GM12874 (cell line): ENCODE results near the gene NASP.

Source experiments
- TF ChIP-seq, protein P1 (sequence below): IDR thresholded peaks from 2 replicates; pipeline ENCODE4 v1.5.1; 2011; ENCODE audit warnings: low read depth, mild to moderate bottlenecking, control low read depth, low read length, moderate library complexity; ENCODE audit not compliant: insufficient read depth

NASP gene

GRCh38 chr1:45622524-45623394 lies 38.9 kb downstream of the NASP start:
- TF ChIP-seq, protein P1, sequence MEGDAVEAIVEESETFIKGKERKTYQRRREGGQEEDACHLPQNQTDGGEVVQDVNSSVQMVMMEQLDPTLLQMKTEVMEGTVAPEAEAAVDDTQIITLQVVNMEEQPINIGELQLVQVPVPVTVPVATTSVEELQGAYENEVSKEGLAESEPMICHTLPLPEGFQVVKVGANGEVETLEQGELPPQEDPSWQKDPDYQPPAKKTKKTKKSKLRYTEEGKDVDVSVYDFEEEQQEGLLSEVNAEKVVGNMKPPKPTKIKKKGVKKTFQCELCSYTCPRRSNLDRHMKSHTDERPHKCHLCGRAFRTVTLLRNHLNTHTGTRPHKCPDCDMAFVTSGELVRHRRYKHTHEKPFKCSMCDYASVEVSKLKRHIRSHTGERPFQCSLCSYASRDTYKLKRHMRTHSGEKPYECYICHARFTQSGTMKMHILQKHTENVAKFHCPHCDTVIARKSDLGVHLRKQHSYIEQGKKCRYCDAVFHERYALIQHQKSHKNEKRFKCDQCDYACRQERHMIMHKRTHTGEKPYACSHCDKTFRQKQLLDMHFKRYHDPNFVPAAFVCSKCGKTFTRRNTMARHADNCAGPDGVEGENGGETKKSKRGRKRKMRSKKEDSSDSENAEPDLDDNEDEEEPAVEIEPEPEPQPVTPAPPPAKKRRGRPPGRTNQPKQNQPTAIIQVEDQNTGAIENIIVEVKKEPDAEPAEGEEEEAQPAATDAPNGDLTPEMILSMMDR: no peak

DNA sequence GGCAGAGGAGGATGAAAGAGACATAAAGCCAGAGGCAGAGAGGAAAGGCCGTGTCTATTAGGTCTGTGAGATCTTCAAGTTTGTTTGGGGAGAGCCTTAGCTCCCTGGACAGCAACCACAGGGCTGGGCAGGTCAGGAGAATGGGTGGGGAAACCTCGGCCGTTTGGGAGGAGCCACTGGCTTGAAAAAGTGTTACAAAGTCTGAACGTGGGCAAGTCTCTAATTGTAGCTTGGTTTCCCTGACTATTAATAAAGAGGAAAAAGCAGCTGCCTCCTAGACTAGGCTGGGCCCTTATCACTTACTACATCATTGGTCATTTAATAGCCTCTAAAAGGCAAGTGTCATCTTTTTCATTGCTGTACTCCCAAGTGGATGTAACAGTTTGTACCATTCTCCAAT lies 40.1 kb downstream of the NASP start, which contains the start of gene CCDC17:
Gene CCDC17 (minus strand): TSS at position 83 of the 400 bp plus-strand sequence. CDS start 145 bp downstream, outside the sequence.
- TF ChIP-seq, protein P1: no peak

GRCh38 chr1:45629035-45629434 lies 45.2 kb downstream of the NASP start:
- TF ChIP-seq, protein P1: no peak

DNA sequence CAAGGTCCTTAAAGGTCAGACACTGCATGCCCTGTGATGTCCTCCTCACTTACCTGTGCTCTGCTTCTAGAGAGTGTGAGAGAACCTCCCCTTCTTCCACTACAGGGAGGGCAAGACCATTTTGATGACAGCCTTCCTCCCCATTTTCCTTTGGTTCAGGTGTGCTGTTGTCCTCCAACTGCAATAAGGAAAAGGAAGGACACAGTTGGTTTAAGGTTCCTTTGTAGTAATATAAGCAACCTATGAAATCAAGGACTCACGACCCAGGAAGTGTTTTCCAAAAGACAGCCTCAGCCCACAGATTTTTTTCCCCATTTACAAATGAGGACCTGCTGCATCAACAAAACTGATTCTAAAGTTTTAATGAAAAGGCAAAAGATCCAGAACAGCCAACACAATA lies 46.6 kb downstream of the NASP start:
- TF ChIP-seq, protein P1: no peak

DNA sequence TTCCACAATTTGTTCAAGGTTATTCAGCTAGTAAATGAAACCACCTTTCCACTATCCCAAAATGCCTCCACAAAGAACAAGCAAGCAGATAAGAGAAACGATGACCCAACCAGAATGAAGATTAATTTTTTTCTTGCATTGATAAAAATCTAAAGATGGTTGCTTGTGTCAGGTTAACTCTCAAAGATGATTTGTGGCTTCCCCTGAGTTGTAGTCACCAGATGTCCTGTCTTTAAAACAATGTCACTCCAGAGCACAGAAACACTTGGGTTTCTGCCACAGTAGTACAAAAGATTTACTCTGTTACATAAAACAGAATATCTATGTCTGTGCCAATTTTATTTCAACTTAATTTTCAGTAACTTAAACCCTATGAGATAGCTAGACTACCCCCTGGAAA lies 51.4 kb downstream of the NASP start:
- TF ChIP-seq, protein P1: no peak

- TF ChIP-seq, protein P1: no peak
Measured at GRCh38 chr1:45640293-45640692, 56.5 kb downstream of the NASP start.

- TF ChIP-seq, protein P1: no peak
Measured at GRCh38 chr1:45643321-45643720, 59.5 kb downstream of the NASP start.
